Neural cell (in vitro differentiated cells): ENCODE data around the gene FHL3. TPM values are rescaled to one million over a fixed set of nuclear protein-coding genes. Genes with fewer than 3 reads are reported as not detected.
A peak's percentile ranks its signal among the peaks of the same experiment; 100 is the strongest.

ENCODE experiments used
- H2AFZ ChIP-seq: fragments of 200-600, 300-800 bp; sonication (generic), shearing (Covaris generic); 2 replicates; pipeline ENCODE4 v1.6.0; 2014; ENCODE audit warnings: low read depth, mild to moderate bottlenecking, antibody characterized with exemption, low read length, moderate library complexity
- H3F3A ChIP-seq: fragments of 200-600 bp; shearing (Covaris generic); 2 replicates; pipeline ENCODE4 v1.6.1; 2016; ENCODE audit warnings: mild to moderate bottlenecking, moderate library complexity, mixed read lengths, antibody characterized with exemption, low read length; ENCODE audit not compliant: insufficient read depth, poor library complexity, severe bottlenecking
- H3K27ac ChIP-seq: fragments of 200-600, 300-800 bp; sonication (generic), shearing (Covaris generic); 2 replicates; pipeline ENCODE4 v1.5.1; 2014; ENCODE audit warnings: mild to moderate bottlenecking, low read length, moderate library complexity
- H3K27me3 ChIP-seq: fragments of 300-800, 200-600 bp; sonication (generic), shearing (Covaris generic); 2 replicates; pipeline ENCODE4 v1.6.0; 2014; ENCODE audit warnings: mild to moderate bottlenecking, low read depth, low read length, moderate library complexity; ENCODE audit not compliant: insufficient read depth
- H3K36me3 ChIP-seq: fragments of 300-800, 200-600 bp; sonication (generic), shearing (Covaris generic); 2 replicates; pipeline ENCODE4 v1.5.1; 2014; ENCODE audit warnings: mild to moderate bottlenecking, antibody characterized with exemption, low read length, moderate library complexity; ENCODE audit not compliant: insufficient read depth
- H3K4me2 ChIP-seq: fragments of 300-800, 200-600 bp; sonication (generic), shearing (Covaris generic); 2 replicates; pipeline ENCODE4 v1.6.0; 2014; ENCODE audit warnings: mild to moderate bottlenecking, low read length
- H3K4me3 ChIP-seq: fragments of 300-800, 200-600 bp; sonication (generic), shearing (Covaris generic); 2 replicates; pipeline ENCODE4 v1.5.1; 2014; ENCODE audit warnings: mild to moderate bottlenecking, low read length, moderate library complexity
- H3K79me2 ChIP-seq: fragments of 200-600 bp; shearing (Covaris generic); replicated peaks from 2 replicates; pipeline ENCODE4 v1.6.0; 2014; ENCODE audit warnings: mild to moderate bottlenecking, low read length, moderate library complexity; ENCODE audit not compliant: insufficient read depth
- H3K9ac ChIP-seq: fragments of 300-800, 200-600 bp; sonication (generic), shearing (Covaris generic); 2 replicates; pipeline ENCODE4 v1.6.1; 2016; ENCODE audit warnings: mild to moderate bottlenecking, low read length, mixed read lengths
- H3K9me2 ChIP-seq: fragments of 200-600 bp; shearing (Covaris generic); 2 replicates; pipeline ENCODE4 v1.6.1; 2016; ENCODE audit warnings: mild to moderate bottlenecking, low read length, mixed read lengths; ENCODE audit not compliant: insufficient read depth
- H3K9me3 ChIP-seq: fragments of 200-600, 300-800 bp; sonication (generic), shearing (Covaris generic); 2 replicates; pipeline ENCODE4 v1.6.1; 2016; ENCODE audit warnings: mild to moderate bottlenecking, mixed run types, low read length, moderate library complexity, mixed read lengths
- H4K20me1 ChIP-seq: fragments of 200-600 bp; shearing (Covaris generic); 2 replicates; pipeline ENCODE4 v1.6.1; 2016; ENCODE audit warnings: mild to moderate bottlenecking, mixed run types; ENCODE audit not compliant: insufficient read depth
- EP300 ChIP-seq: fragments of 450-650 bp; conservative IDR thresholded peaks from 2 replicates; pipeline ENCODE4 v1.6.1; 2014; ENCODE audit warnings: antibody characterized with exemption, mild to moderate bottlenecking, moderate library complexity; ENCODE audit not compliant: poor library complexity, severe bottlenecking
- EZH2 ChIP-seq: fragments of 200-600, 300-800 bp; shearing (Covaris generic), sonication (generic); IDR thresholded peaks from 2 replicates; pipeline ENCODE4 v1.6.1; 2014; ENCODE audit warnings: antibody characterized with exemption, low read length, borderline replicate concordance, mild to moderate bottlenecking; ENCODE audit not compliant: insufficient read depth, poor library complexity, severe bottlenecking
- MXI1 ChIP-seq: fragments of 450-650 bp; conservative IDR thresholded peaks from 2 replicates; pipeline ENCODE4 v1.6.1; 2014; ENCODE audit warnings: antibody characterized with exemption, mild to moderate bottlenecking; ENCODE audit not compliant: poor library complexity, severe bottlenecking
- POLR2AphosphoS5 ChIP-seq: IDR thresholded peaks from 2 replicates; pipeline ENCODE4 v1.6.1; 2012
- RAD21 ChIP-seq: fragments of 450-650 bp; conservative IDR thresholded peaks from 2 replicates; pipeline ENCODE4 v1.6.1; 2014; ENCODE audit warnings: antibody characterized with exemption, mild to moderate bottlenecking, moderate library complexity
- SMC3 ChIP-seq: fragments of 450-650 bp; conservative IDR thresholded peaks from 2 replicates; pipeline ENCODE4 v1.6.1; 2014; ENCODE audit warnings: antibody characterized with exemption, mild to moderate bottlenecking, moderate library complexity; ENCODE audit not compliant: poor library complexity
- TAF1 ChIP-seq: IDR thresholded peaks from 2 replicates; pipeline ENCODE4 v1.6.1; 2012; ENCODE audit warnings: low read depth
- polyA plus RNA-seq: library from polyadenylated mRNA; depleted of rRNA; stranded (reverse); fragments of >200 nt; gene quantifications from 2 replicates; pipeline ENCODE4 v1.2.3, GENCODE V29; 2014
- TF ChIP-seq, protein P1 (sequence below): IDR thresholded peaks from 2 replicates; pipeline ENCODE4 v1.6.1; 2012; ENCODE audit warnings: borderline replicate concordance
- TF ChIP-seq, protein P2 (sequence below): fragments of 450-650 bp; IDR thresholded peaks from 2 replicates; pipeline ENCODE4 v1.5.1; 2014; ENCODE audit warnings: antibody characterized with exemption, mild to moderate bottlenecking, moderate library complexity; ENCODE audit not compliant: poor library complexity, severe bottlenecking

Gene FHL3
- polyA plus RNA-seq, 1 donor from 2014 or later = 3.5 TPM

DNA sequence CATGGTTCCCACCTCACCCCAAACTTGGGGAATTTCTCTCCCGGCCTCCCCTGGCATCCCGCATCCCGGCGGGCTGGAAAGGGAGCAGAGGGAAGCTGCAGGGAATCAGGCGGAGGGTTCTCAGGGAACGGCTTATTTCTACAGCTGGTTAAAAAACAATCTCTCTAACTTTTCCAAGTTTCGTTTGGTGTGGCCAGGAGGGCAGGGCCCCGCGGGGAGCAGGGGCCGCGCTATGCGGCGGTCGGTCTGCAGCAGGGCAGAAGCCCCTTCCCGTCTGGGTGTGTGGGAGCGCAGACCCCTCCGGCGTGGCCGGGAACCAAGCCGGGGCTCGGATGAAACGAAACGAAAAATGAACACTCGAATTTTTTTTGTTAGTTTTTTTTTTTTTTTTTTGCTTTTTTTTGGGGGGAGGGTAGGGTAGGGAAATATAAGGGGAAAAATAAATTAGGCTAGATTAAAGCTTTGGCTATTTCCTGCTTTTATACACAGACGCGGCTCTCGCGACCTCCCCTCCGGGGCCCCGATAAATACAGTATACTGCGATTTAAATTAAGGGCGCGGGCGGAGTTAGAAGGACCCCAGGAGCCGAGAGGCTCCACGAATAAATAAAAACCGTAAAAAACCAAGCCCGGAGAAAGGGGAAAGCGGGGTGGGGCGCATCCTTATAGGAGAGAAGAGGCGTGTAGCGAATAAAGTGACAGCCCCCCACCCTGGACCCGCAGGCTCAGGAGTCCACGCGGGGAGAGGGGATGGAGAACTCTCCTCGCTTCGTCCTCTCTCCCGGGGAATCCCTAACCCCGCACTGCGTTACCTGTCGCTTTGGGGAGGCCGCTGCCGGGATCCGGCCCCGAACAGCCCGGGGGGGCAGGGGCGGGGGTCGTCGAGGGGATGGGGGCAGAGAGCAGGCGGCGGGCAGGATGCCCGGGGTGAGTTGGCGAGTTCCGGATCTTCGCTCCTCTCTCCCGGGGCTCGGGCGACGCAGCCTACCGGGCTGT lies 39.2 kb upstream of the FHL3 start:
- Histone ChIP-seq H3K9ac (peak overlapping the region; percentile 58), H3K27me3 (peaks cover 39% of the 10 kb centered on the region), H3F3A (no peaks in the 10 kb centered on the region)

DNA sequence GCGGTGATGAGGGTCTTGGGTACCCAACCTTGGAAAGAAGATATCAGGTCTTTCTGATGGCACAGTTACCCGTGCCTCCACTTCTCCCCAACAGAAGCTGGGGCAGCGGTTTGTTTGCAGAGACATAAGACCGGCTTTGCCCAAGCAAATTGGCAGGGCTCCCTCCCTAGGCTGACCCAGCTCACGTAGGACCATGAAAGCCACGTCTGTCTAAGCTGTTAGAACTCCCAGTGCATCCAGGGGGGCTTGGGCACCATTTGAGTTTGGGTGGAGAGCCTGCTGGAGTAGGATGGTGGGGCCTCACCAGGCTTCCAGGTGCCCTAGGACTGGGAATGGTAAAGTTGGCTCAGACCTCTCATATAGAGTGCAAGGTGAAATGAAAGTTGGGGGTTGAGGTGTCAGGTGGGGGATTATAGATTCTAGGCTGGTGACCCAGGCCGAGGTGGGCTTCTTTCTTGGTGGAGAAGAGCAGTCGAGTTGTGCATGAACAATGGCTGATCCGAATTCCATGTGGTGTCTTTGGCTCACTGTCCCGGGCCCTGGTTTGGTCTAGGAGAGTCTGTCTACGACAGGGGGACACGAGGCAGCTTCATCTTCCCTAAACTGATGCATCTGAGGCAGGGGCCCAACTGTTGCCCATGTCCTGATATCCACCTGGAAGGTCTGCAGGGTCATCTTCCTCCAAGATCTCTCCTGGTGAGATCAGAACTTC lies 37.9 kb upstream of the FHL3 start:
- Histone ChIP-seq H2AFZ (no peak overlapping the region), H3K27ac (no peak overlapping the region), H3K27me3 (peaks cover 39% of the 10 kb centered on the region), H3K4me3 (peak overlapping the region; percentile 73), H4K20me1 (peaks cover 20% of the 10 kb centered on the region), H3K9ac (no peak overlapping the region), H3K79me2 (peaks cover 23% of the 10 kb centered on the region), H3F3A (no peaks in the 10 kb centered on the region), H3K4me2 (no peak overlapping the region), H3K9me3 (no peaks in the 10 kb centered on the region), H3K9me2 (no peaks in the 10 kb centered on the region), H3K36me3 (no peaks in the 10 kb centered on the region)
- TF ChIP-seq SMC3 = no peak
- TF ChIP-seq POLR2AphosphoS5 = no peak
- no peak for TF ChIP-seq TAF1
- TF ChIP-seq, protein P1, sequence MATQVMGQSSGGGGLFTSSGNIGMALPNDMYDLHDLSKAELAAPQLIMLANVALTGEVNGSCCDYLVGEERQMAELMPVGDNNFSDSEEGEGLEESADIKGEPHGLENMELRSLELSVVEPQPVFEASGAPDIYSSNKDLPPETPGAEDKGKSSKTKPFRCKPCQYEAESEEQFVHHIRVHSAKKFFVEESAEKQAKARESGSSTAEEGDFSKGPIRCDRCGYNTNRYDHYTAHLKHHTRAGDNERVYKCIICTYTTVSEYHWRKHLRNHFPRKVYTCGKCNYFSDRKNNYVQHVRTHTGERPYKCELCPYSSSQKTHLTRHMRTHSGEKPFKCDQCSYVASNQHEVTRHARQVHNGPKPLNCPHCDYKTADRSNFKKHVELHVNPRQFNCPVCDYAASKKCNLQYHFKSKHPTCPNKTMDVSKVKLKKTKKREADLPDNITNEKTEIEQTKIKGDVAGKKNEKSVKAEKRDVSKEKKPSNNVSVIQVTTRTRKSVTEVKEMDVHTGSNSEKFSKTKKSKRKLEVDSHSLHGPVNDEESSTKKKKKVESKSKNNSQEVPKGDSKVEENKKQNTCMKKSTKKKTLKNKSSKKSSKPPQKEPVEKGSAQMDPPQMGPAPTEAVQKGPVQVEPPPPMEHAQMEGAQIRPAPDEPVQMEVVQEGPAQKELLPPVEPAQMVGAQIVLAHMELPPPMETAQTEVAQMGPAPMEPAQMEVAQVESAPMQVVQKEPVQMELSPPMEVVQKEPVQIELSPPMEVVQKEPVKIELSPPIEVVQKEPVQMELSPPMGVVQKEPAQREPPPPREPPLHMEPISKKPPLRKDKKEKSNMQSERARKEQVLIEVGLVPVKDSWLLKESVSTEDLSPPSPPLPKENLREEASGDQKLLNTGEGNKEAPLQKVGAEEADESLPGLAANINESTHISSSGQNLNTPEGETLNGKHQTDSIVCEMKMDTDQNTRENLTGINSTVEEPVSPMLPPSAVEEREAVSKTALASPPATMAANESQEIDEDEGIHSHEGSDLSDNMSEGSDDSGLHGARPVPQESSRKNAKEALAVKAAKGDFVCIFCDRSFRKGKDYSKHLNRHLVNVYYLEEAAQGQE = no peak
- TF ChIP-seq EZH2 = no peak
- TF ChIP-seq RAD21 = no peak
- TF ChIP-seq EP300 = no peak
- no peak for TF ChIP-seq MXI1

More for the DNA sequence above, 39.2 kb upstream of the FHL3 start:
- Histone ChIP-seq H3K9me3 (no peaks in the 10 kb centered on the region), H3K4me2 (peak overlapping the region; percentile 69), H4K20me1 (peaks cover 20% of the 10 kb centered on the region), H3K36me3 (no peaks in the 10 kb centered on the region), H3K27ac (no peak overlapping the region), H2AFZ (no peak overlapping the region), H3K4me3 (peak overlapping the region; percentile 73), H3K79me2 (peaks cover 29% of the 10 kb centered on the region), H3K9me2 (no peaks in the 10 kb centered on the region)
- peak; percentile 84 for TF ChIP-seq POLR2AphosphoS5
- no peak for TF ChIP-seq RAD21
- peak; percentile 14 for TF ChIP-seq SMC3
- no peak for TF ChIP-seq EP300
- no peak for TF ChIP-seq TAF1
- TF ChIP-seq MXI1 = no peak
- TF ChIP-seq, protein P2, sequence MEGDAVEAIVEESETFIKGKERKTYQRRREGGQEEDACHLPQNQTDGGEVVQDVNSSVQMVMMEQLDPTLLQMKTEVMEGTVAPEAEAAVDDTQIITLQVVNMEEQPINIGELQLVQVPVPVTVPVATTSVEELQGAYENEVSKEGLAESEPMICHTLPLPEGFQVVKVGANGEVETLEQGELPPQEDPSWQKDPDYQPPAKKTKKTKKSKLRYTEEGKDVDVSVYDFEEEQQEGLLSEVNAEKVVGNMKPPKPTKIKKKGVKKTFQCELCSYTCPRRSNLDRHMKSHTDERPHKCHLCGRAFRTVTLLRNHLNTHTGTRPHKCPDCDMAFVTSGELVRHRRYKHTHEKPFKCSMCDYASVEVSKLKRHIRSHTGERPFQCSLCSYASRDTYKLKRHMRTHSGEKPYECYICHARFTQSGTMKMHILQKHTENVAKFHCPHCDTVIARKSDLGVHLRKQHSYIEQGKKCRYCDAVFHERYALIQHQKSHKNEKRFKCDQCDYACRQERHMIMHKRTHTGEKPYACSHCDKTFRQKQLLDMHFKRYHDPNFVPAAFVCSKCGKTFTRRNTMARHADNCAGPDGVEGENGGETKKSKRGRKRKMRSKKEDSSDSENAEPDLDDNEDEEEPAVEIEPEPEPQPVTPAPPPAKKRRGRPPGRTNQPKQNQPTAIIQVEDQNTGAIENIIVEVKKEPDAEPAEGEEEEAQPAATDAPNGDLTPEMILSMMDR = no peak
- no peak for TF ChIP-seq EZH2
- TF ChIP-seq, protein P1 = no peak
